GM12801 (cell line): ENCODE data around the gene FGF12.

ENCODE experiments used
- TF ChIP-seq, protein P1 (sequence below): IDR thresholded peaks from one replicate; pipeline ENCODE4 v1.5.1; 2011; ENCODE audit warnings: control low read depth; ENCODE audit not compliant: insufficient read length; ENCODE audit errors: extremely low read depth

Gene FGF12

DNA sequence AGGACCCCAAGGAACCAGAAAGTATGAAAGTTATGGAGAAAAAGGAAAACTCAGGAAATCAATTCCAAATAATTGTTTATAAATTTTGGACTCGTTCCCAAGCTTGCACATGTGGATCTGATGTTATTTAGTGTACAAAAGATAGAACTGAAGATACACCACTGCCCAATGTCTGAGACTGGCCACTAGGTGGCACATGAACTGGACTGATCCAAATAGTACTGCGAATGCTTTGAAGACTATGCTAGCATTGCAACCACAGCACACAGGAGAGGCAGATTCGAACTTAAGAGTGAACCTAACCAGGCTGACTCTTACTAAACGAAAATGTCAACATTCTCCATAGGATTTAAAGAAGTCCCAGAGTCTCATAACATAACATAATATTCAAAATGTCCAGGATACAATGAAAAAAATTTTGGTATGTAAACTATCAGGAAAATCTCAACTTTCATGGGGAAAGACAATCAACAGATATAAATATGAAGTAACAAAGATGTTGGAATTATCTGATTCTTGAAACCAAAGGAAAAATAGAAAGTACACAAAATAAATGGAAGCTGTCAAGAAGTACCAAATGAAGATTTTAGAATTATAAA, 596.7 kb downstream of the FGF12 start:
- TF ChIP-seq, protein P1, sequence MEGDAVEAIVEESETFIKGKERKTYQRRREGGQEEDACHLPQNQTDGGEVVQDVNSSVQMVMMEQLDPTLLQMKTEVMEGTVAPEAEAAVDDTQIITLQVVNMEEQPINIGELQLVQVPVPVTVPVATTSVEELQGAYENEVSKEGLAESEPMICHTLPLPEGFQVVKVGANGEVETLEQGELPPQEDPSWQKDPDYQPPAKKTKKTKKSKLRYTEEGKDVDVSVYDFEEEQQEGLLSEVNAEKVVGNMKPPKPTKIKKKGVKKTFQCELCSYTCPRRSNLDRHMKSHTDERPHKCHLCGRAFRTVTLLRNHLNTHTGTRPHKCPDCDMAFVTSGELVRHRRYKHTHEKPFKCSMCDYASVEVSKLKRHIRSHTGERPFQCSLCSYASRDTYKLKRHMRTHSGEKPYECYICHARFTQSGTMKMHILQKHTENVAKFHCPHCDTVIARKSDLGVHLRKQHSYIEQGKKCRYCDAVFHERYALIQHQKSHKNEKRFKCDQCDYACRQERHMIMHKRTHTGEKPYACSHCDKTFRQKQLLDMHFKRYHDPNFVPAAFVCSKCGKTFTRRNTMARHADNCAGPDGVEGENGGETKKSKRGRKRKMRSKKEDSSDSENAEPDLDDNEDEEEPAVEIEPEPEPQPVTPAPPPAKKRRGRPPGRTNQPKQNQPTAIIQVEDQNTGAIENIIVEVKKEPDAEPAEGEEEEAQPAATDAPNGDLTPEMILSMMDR = no peak

- TF ChIP-seq, protein P1 = no peak
Measured at GRCh38 chr3:192129586-192129985, 597.8 kb downstream of the FGF12 start.

DNA sequence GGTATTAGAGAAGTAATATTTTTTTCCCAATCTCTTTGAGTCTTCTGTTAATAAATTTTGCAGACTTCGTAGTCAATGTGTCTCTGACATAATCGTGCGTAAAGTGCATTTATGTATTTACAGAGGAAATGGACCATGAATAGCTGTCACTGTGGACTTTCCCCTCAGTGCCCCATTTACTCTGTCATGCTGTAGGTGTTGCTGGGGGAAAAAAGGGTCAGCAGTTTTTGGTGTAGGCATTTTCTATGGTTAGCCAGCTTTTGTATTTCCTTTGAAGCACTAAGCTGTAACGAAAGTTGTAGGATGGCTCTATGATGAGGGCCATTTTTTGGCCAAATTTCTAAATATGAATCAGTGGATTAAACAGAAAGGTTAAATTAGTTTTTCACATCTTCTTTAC, 598.4 kb downstream of the FGF12 start:
- TF ChIP-seq, protein P1 = no peak

DNA sequence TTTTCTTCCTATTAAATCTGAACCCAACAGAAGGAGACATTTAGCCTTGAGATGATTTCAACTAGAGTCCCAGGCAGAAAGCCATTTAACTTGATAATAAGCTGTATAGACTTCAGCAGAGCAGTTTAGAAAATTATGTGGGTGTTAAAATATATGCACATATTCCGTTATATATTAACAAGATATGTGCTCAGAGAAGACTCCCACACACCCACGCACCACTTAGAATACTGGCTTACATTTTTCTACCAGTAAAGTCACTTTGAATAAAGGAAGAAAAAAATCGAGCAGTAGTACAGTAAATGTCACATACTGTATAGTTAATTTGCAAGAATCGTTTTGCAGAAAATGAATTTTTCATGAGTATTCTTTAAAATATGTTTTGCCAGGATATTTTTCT, 599.3 kb downstream of the FGF12 start:
- TF ChIP-seq, protein P1 = no peak

- TF ChIP-seq, protein P1 = no peak
Measured at GRCh38 chr3:192122832-192123594, 604.3 kb downstream of the FGF12 start.

DNA sequence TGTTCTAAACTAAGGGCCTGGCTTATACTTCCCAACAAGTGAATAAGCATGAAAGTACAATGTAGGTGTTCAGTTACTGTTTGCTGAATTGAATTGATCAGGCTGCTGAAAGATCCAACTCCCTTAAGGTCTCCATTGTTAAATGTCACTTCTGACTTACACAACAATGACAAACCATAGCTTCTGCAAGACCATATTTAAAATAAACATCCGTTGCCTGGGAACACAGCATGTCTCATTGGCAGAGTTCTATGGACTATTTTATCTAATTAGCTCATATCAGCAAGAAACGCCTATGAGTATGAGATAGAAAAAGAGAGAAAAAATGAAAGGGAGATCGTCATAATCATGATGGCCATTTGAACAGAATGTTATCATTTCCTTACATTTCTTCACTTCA, 605.4 kb downstream of the FGF12 start:
- TF ChIP-seq, protein P1 = no peak

GRCh38 chr3:192108820-192109219, 618.5 kb downstream of the FGF12 start:
- TF ChIP-seq, protein P1 = no peak
